NCI-H774 (cell line): Measurements from ENCODE around the gene RIN1.

ENCODE experiments used
- DNase-seq: peaks from one replicate; lab custom pipeline; 2025; lab: John Stamatoyannopoulos, UW

RIN1 gene

GRCh38 chr11:66294626-66295620, 41.3 kb downstream of the RIN1 start:
- no peak for DNase-seq

GRCh38 chr11:66293777-66294625, 42.2 kb downstream of the RIN1 start:
- DNase-seq, result no peak

- no peak for DNase-seq
Measured at GRCh38 chr11:66293352-66293751, 42.9 kb downstream of the RIN1 start.

- no peak for DNase-seq
Measured at GRCh38 chr11:66292543-66293332, 43.5 kb downstream of the RIN1 start.

GRCh38 chr11:66291706-66292542, 44.3 kb downstream of the RIN1 start, which contains the start of gene TMEM151A:
TMEM151A (plus strand) TSS chr11:66291894; CDS start chr11:66292014, 120 bp downstream.
- DNase-seq, result peak; percentile 24

- no peak for DNase-seq
Measured at GRCh38 chr11:66291303-66291705, 44.9 kb downstream of the RIN1 start.

- DNase-seq, result no peak
Measured at GRCh38 chr11:66290330-66290621, 46.0 kb downstream of the RIN1 start.

- no peak for DNase-seq
Measured at GRCh38 chr11:66289548-66290329, 46.5 kb downstream of the RIN1 start.

GRCh38 chr11:66288671-66289547, 47.3 kb downstream of the RIN1 start, which contains the start of gene YIF1A:
YIF1A (minus strand) TSS chr11:66289143; CDS start chr11:66288985, 158 bp downstream.
- DNase-seq, result peak; percentile 99

GRCh38 chr11:66287889-66288670, 48.2 kb downstream of the RIN1 start:
- DNase-seq, result no peak

GRCh38 chr11:66287211-66287888, 48.9 kb downstream of the RIN1 start:
- no peak for DNase-seq

- no peak for DNase-seq
Measured at GRCh38 chr11:66286699-66287098, 49.5 kb downstream of the RIN1 start.

GRCh38 chr11:66285250-66285947, 50.8 kb downstream of the RIN1 start:
- no peak for DNase-seq

- no peak for DNase-seq
Measured at GRCh38 chr11:66284526-66285078, 51.6 kb downstream of the RIN1 start.

- DNase-seq, result no peak
Measured at GRCh38 chr11:66283461-66284105, 52.7 kb downstream of the RIN1 start.
